Subcutaneous abdominal adipose tissue (tissue), 5 donors: ENCODE results near the gene YARS1.

ENCODE experiments used
- H3K27ac ChIP-seq: one replicate; pipeline ENCODE4 v1.7.0; 2013; ENCODE audit warnings: low read depth, mild to moderate bottlenecking, inconsistent platforms, low read length, moderate library complexity
- H3K27me3 ChIP-seq, 5 donors: one replicate each; pipeline ENCODE4 v1.7.0; 2013; ENCODE audit warnings: low read length in 5 of 5, inconsistent platforms in 1 of 5; ENCODE audit not compliant: control insufficient read depth in 5 of 5, insufficient read depth in 4 of 5
- H3K36me3 ChIP-seq, 5 donors: one replicate each; pipeline ENCODE4 v1.7.0; 2013; ENCODE audit warnings: low read length in 5 of 5; ENCODE audit not compliant: control insufficient read depth in 5 of 5, insufficient read depth in 5 of 5
- H3K4me1 ChIP-seq, 5 donors: one replicate each; pipeline ENCODE4 v1.7.0; 2013; ENCODE audit warnings: low read length in 5 of 5, mild to moderate bottlenecking in 3 of 5, moderate library complexity in 1 of 5; ENCODE audit not compliant: control insufficient read depth in 5 of 5, insufficient read depth in 5 of 5
- H3K4me3 ChIP-seq, 5 donors: one replicate each; pipeline ENCODE4 v1.7.0; 2013; ENCODE audit warnings: low read length in 5 of 5, low read depth in 1 of 5
- H3K9ac ChIP-seq, 5 donors: one replicate each; pipeline ENCODE4 v1.7.0; 2013; ENCODE audit warnings: low read length in 5 of 5, mild to moderate bottlenecking in 4 of 5, moderate library complexity in 3 of 5
- H3K9me3 ChIP-seq, 5 donors: one replicate each; pipeline ENCODE4 v1.7.0; 2013; ENCODE audit warnings: low read length in 5 of 5; ENCODE audit not compliant: control insufficient read depth in 5 of 5
- donor health status: healthy.
- donor health status: healthy.
- donor health status: healthy.
- donor health status: healthy.
- donor health status: healthy.

Gene YARS1

GRCh38 chr1:32767156-32767555 is 50.0 kb downstream of the YARS1 start:
- peaks cover 0 to 16% (median 10%) of the 10 kb centered on the region in 5 donors for H3K36me3 ChIP-seq
- no peak overlapping the region for H3K27ac ChIP-seq
- H3K4me1 ChIP-seq, result peaks cover 0 to 10% (median 7%) of the 10 kb centered on the region in 5 donors
- H3K9ac ChIP-seq, result no peak overlapping the region
- H3K27me3 ChIP-seq, result no peaks in the 10 kb centered on the region
- no peak overlapping the region for H3K4me3 ChIP-seq
- no peaks in the 10 kb centered on the region for H3K9me3 ChIP-seq

- Histone ChIP-seq H3K36me3 (peaks cover 0 to 16% (median 10%) of the 10 kb centered on the region in 5 donors), H3K27ac (no peak overlapping the region), H3K9ac (no peak overlapping the region), H3K27me3 (no peaks in the 10 kb centered on the region), H3K9me3 (no peaks in the 10 kb centered on the region), H3K4me1 (peaks cover 0 to 14% (median 9%) of the 10 kb centered on the region in 5 donors), H3K4me3 (no peak overlapping the region)
Measured at GRCh38 chr1:32766328-32766972, 50.7 kb downstream of the YARS1 start.

- no peak overlapping the region for H3K4me3 ChIP-seq
- peaks cover 0 to 18% (median 9%) of the 10 kb centered on the region in 5 donors for H3K4me1 ChIP-seq
- no peaks in the 10 kb centered on the region for H3K9me3 ChIP-seq
- no peak overlapping the region for H3K27ac ChIP-seq
- H3K36me3 ChIP-seq, result peaks cover 0 to 16% (median 10%) of the 10 kb centered on the region in 5 donors
- no peak overlapping the region for H3K9ac ChIP-seq
- H3K27me3 ChIP-seq, result no peaks in the 10 kb centered on the region
Measured at GRCh38 chr1:32765570-32766327, 51.4 kb downstream of the YARS1 start.

GRCh38 chr1:32764826-32765569 is 52.2 kb downstream of the YARS1 start:
- no peak overlapping the region for H3K27ac ChIP-seq

GRCh38 chr1:32763221-32763620 is 53.9 kb downstream of the YARS1 start:
- Histone ChIP-seq H3K9ac (no peak overlapping the region), H3K4me1 (peaks cover 0 to 18% (median 12%) of the 10 kb centered on the region in 5 donors), H3K27ac (no peak overlapping the region), H3K27me3 (no peaks in the 10 kb centered on the region), H3K9me3 (no peaks in the 10 kb centered on the region), H3K4me3 (no peak overlapping the region), H3K36me3 (peaks cover 0 to 7% (median 2%) of the 10 kb centered on the region in 5 donors)

More at GRCh38 chr1:32764826-32765569, 52.2 kb downstream of the YARS1 start:
- H3K27me3 ChIP-seq, result no peaks in the 10 kb centered on the region
- peaks cover 0 to 18% (median 9%) of the 10 kb centered on the region in 5 donors for H3K4me1 ChIP-seq
- H3K4me3 ChIP-seq, result no peak overlapping the region
- H3K9ac ChIP-seq, result no peak overlapping the region
- H3K36me3 ChIP-seq, result peaks cover 0 to 10% (median 5%) of the 10 kb centered on the region in 5 donors
- no peaks in the 10 kb centered on the region for H3K9me3 ChIP-seq

- Histone ChIP-seq H3K4me1 (peaks cover 3 to 9% (median 7%) of the 10 kb centered on the region in 5 donors), H3K4me3 (no peak overlapping the region), H3K27ac (no peak overlapping the region), H3K9ac (no peak overlapping the region), H3K27me3 (no peaks in the 10 kb centered on the region), H3K9me3 (no peaks in the 10 kb centered on the region), H3K36me3 (no peaks in the 10 kb centered on the region)
Measured at GRCh38 chr1:32761936-32762335, 55.2 kb downstream of the YARS1 start.

GRCh38 chr1:32761253-32761877 is 55.8 kb downstream of the YARS1 start:
- no peaks in the 10 kb centered on the region for H3K27me3 ChIP-seq
- no peak overlapping the region for H3K27ac ChIP-seq
- H3K9me3 ChIP-seq, result no peaks in the 10 kb centered on the region
- H3K4me3 ChIP-seq, result no peak overlapping the region
- H3K9ac ChIP-seq, result peak overlapping the region in 1 of 5 donors; percentile 5
- peaks cover 3 to 9% (median 7%) of the 10 kb centered on the region in 5 donors for H3K4me1 ChIP-seq
- no peaks in the 10 kb centered on the region for H3K36me3 ChIP-seq

- Histone ChIP-seq H3K36me3 (no peaks in the 10 kb centered on the region), H3K9me3 (no peaks in the 10 kb centered on the region), H3K9ac (no peak overlapping the region), H3K27ac (no peak overlapping the region), H3K27me3 (no peaks in the 10 kb centered on the region), H3K4me3 (no peak overlapping the region), H3K4me1 (peaks cover 3 to 9% (median 7%) of the 10 kb centered on the region in 5 donors)
Measured at GRCh38 chr1:32759997-32760623, 57.0 kb downstream of the YARS1 start.

- peaks cover under 1 to 12% (median 10%) of the 10 kb centered on the region in 5 donors for H3K4me1 ChIP-seq
Measured at GRCh38 chr1:32759521-32759981, 57.6 kb downstream of the YARS1 start.

More at GRCh38 chr1:32759521-32759981, 57.6 kb downstream of the YARS1 start:
- no peaks in the 10 kb centered on the region for H3K36me3 ChIP-seq
- H3K27ac ChIP-seq, result no peak overlapping the region
- no peaks in the 10 kb centered on the region for H3K27me3 ChIP-seq
- H3K9me3 ChIP-seq, result no peaks in the 10 kb centered on the region
- H3K4me3 ChIP-seq, result no peak overlapping the region
- no peak overlapping the region for H3K9ac ChIP-seq
